GM12864 (cell line): Measurements from ENCODE around the gene TAAR1.

ENCODE experiments used
- DNase-seq: peaks from one replicate; pipeline ENCODE4 v3.0.0-alpha.2; 2011; ENCODE audit warnings: low read depth
- H3K4me3 ChIP-seq: 2 replicates; pipeline ENCODE4 v1.5.1; 2011; ENCODE audit warnings: mild to moderate bottlenecking, low read depth, low read length, control low read depth
- TF ChIP-seq, protein P1 (sequence below): IDR thresholded peaks from 2 replicates; pipeline ENCODE4 v1.5.1; 2011; ENCODE audit warnings: low read depth, mild to moderate bottlenecking, moderate library complexity, low read length, control low read depth, inconsistent platforms; ENCODE audit errors: missing control alignments

TAAR1 gene

DNA sequence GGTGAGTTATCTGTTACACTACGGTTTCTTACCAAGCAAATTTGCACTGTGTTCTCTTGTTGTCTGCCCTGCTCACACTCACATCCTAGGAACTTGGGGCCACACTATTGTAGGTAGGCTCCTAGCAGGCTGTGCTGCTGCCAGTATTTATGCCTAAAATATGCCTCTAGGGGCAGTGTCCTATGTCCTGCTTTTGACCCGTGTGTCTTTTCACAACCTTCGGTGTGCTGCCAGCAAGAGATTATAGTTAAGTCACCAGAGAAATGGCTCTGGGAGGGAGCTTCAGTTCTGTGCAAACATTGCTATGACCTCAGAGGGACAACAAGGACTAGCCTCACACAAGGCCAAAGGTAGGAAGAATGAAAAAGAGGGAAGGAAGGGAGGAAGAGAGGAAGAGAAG is 60.5 kb downstream of the TAAR1 start:
- TF ChIP-seq, protein P1, sequence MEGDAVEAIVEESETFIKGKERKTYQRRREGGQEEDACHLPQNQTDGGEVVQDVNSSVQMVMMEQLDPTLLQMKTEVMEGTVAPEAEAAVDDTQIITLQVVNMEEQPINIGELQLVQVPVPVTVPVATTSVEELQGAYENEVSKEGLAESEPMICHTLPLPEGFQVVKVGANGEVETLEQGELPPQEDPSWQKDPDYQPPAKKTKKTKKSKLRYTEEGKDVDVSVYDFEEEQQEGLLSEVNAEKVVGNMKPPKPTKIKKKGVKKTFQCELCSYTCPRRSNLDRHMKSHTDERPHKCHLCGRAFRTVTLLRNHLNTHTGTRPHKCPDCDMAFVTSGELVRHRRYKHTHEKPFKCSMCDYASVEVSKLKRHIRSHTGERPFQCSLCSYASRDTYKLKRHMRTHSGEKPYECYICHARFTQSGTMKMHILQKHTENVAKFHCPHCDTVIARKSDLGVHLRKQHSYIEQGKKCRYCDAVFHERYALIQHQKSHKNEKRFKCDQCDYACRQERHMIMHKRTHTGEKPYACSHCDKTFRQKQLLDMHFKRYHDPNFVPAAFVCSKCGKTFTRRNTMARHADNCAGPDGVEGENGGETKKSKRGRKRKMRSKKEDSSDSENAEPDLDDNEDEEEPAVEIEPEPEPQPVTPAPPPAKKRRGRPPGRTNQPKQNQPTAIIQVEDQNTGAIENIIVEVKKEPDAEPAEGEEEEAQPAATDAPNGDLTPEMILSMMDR = peak; percentile 64
- no peak for DNase-seq
- H3K4me3 ChIP-seq = no peak overlapping the region

DNA sequence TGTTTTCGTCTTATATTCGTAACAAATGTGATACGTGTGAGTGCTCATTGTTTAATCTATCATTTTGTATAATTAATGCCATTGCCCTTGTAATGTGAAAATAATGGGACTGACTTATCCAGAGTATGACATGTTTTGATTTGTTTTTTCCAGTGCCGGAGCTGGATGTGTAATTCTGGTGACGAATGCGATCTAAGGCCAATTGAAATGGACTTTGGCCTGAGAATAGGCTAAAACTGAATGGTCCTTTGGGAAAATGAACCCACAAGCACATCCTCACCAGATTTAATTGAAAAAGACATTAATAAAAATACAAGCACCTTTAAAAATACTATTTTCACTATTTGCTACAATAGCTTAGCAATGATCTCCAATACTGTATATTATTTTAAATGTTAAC is 62.8 kb downstream of the TAAR1 start:
- no peak for DNase-seq
- no peak overlapping the region for H3K4me3 ChIP-seq
- TF ChIP-seq, protein P1 = no peak
